ENCODE measurements around the gene RNF217. TPM values are rescaled to one million over a fixed set of nuclear protein-coding genes. Genes with fewer than 3 reads are reported as not detected.
"Not testable (repeated sequence)": the region's sequence is repeated elsewhere in the genome, so short reads cannot be mapped to it uniquely, and the experiment has no call there.

Gene RNF217
- total RNA-seq, 1 experiment from 2014 or later, result 4.4 TPM

- no peak for DNase-seq (ENCODE audit: low spot score)
Measured at GRCh38 chr6:125057392-125058246, 95.4 kb downstream of the RNF217 start.

GRCh38 chr6:125058546-125058945 is 96.3 kb downstream of the RNF217 start:
- no peak for DNase-seq (ENCODE audit: low spot score)

GRCh38 chr6:125063307-125063706 is 101.1 kb downstream of the RNF217 start:
- no peak for DNase-seq (ENCODE audit: low spot score)

- DNase-seq (ENCODE audit: low spot score), result no peak
Measured at GRCh38 chr6:125066140-125066539, 103.9 kb downstream of the RNF217 start.

- DNase-seq (ENCODE audit: low spot score), result peak; percentile 48
Measured at GRCh38 chr6:125066964-125067363, 104.7 kb downstream of the RNF217 start.

- no peak for DNase-seq (ENCODE audit: low spot score)
Measured at GRCh38 chr6:125067552-125067951, 105.3 kb downstream of the RNF217 start.

- DNase-seq (ENCODE audit: low spot score), result no peak
Measured at GRCh38 chr6:125073071-125073470, 110.8 kb downstream of the RNF217 start.

GRCh38 chr6:125074120-125074519 is 111.9 kb downstream of the RNF217 start:
- DNase-seq (ENCODE audit: low spot score), result no peak

GRCh38 chr6:125075073-125075472 is 112.8 kb downstream of the RNF217 start:
- DNase-seq (ENCODE audit: low spot score), result not testable (repeated sequence)

- no peak for DNase-seq (ENCODE audit: low spot score)
Measured at GRCh38 chr6:125075741-125076481, 113.7 kb downstream of the RNF217 start.

GRCh38 chr6:125076482-125076742 is 114.2 kb downstream of the RNF217 start:
- DNase-seq (ENCODE audit: low spot score), result no peak

- no peak for DNase-seq (ENCODE audit: low spot score)
Measured at GRCh38 chr6:125077453-125077852, 115.2 kb downstream of the RNF217 start.

- no peak for DNase-seq (ENCODE audit: low spot score)
Measured at GRCh38 chr6:125078602-125079321, 116.5 kb downstream of the RNF217 start.

GRCh38 chr6:125082908-125083683 is 120.9 kb downstream of the RNF217 start:
- no peak for DNase-seq (ENCODE audit: low spot score)

- DNase-seq (ENCODE audit: low spot score), result no peak
Measured at GRCh38 chr6:125083684-125083990, 121.4 kb downstream of the RNF217 start.

GRCh38 chr6:125086716-125087115 is 124.5 kb downstream of the RNF217 start:
- no peak for DNase-seq (ENCODE audit: low spot score)

- DNase-seq (ENCODE audit: low spot score), result no peak
Measured at GRCh38 chr6:125088963-125089362, 126.7 kb downstream of the RNF217 start.

GRCh38 chr6:125094563-125094962 is 132.3 kb downstream of the RNF217 start:
- DNase-seq (ENCODE audit: low spot score), result no peak

- no peak for DNase-seq (ENCODE audit: low spot score)
Measured at GRCh38 chr6:125095580-125096301, 133.5 kb downstream of the RNF217 start.

- no peak for DNase-seq (ENCODE audit: low spot score)
Measured at GRCh38 chr6:125097186-125097585, 134.9 kb downstream of the RNF217 start.

GRCh38 chr6:125098253-125098652 is 136.0 kb downstream of the RNF217 start:
- DNase-seq (ENCODE audit: low spot score), result no peak
